ENCODE results near the gene RBKS. TPM values are rescaled to one million over a fixed set of nuclear protein-coding genes. Genes with fewer than 3 reads are reported as not detected.

Gene RBKS
- total and polyA plus RNA-seq, 2 of the 13 experiments (the other 11 are each of a cell fraction or from before 2014, with no cell fraction given), result 7.7 to 8.3 TPM

DNA sequence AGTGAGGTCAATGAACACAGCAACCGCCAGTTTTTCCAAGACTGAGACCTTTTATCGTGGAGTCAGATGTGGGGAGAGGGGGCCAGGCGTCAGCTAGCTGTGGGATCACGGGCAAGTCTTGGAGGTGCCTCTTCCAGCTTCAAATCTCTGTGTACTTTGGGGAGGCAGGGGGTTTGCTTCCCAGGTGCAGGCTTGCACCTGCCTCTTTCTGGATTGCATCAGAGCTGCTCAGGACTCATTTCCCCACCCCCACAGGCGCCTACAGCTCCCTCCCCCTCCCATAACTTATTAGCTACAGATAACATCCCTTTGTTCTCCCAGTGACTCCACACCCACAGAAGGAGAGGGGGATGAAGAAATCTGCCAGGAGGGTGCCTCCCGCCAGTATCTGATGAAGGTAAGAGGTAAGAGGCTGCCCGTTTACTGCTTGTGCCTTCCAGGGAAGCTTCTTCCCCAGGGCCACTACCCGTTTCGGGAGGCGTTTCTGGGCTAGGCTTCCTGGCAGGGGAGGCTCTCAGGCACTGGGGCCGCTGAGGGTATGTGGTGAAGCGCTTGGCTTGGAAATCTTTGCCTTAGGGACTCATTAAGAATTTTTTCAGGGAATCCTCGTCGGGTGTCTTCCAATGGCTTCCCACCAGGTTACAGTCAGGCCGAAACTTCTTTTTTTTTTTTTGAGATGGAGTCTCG lies 137.5 kb downstream of the RBKS start (continued):
- TF ChIP-seq ZNF253 (CRISPR knock-in tag; IDR thresholded peaks at IDR 0.05; ENCODE audit: borderline replicate concordance), result no peak
- no peak for TF ChIP-seq TSC22D2 (CRISPR knock-in tag; IDR thresholded peaks at IDR 0.05; ENCODE audit: borderline replicate concordance)
- TF ChIP-seq ZNF569 (CRISPR knock-in tag; IDR thresholded peaks at IDR 0.05; ENCODE audit: borderline replicate concordance), result no peak
- peak; percentile 28; the same call in 1 of the 2 replicates for TF ChIP-seq NFIC (IDR thresholded peaks at IDR 0.05; ENCODE audit: low read length)
- TF ChIP-seq TAF15 (IDR thresholded peaks at IDR 0.05; ENCODE audit: low read depth, low read length, poor library complexity, severe bottlenecking), result no peak
- no peak for TF ChIP-seq SRF (IDR thresholded peaks at IDR 0.05; ENCODE audit: low read depth, low read length)
- TF ChIP-seq PHF21A (CRISPR knock-in tag; IDR thresholded peaks at IDR 0.05), result no peak
- TF ChIP-seq RARG (CRISPR knock-in tag; IDR thresholded peaks at IDR 0.05; ENCODE audit: low read depth), result 0 out of 2 replicates have a peak, but pooled peaks have one; percentile 59
- TF ChIP-seq HOXA7 (CRISPR knock-in tag; IDR thresholded peaks at IDR 0.05), result no peak
- no peak for TF ChIP-seq SUZ12 (IDR thresholded peaks at IDR 0.05; ENCODE audit: low read depth, low read length)
- TF ChIP-seq MZF1 (CRISPR knock-in tag; IDR thresholded peaks at IDR 0.05; ENCODE audit: borderline replicate concordance), result no peak
- TF ChIP-seq ZNF556 (CRISPR knock-in tag; IDR thresholded peaks at IDR 0.05; ENCODE audit: borderline replicate concordance), result peak; percentile 71
- TF ChIP-seq, protein P1, sequence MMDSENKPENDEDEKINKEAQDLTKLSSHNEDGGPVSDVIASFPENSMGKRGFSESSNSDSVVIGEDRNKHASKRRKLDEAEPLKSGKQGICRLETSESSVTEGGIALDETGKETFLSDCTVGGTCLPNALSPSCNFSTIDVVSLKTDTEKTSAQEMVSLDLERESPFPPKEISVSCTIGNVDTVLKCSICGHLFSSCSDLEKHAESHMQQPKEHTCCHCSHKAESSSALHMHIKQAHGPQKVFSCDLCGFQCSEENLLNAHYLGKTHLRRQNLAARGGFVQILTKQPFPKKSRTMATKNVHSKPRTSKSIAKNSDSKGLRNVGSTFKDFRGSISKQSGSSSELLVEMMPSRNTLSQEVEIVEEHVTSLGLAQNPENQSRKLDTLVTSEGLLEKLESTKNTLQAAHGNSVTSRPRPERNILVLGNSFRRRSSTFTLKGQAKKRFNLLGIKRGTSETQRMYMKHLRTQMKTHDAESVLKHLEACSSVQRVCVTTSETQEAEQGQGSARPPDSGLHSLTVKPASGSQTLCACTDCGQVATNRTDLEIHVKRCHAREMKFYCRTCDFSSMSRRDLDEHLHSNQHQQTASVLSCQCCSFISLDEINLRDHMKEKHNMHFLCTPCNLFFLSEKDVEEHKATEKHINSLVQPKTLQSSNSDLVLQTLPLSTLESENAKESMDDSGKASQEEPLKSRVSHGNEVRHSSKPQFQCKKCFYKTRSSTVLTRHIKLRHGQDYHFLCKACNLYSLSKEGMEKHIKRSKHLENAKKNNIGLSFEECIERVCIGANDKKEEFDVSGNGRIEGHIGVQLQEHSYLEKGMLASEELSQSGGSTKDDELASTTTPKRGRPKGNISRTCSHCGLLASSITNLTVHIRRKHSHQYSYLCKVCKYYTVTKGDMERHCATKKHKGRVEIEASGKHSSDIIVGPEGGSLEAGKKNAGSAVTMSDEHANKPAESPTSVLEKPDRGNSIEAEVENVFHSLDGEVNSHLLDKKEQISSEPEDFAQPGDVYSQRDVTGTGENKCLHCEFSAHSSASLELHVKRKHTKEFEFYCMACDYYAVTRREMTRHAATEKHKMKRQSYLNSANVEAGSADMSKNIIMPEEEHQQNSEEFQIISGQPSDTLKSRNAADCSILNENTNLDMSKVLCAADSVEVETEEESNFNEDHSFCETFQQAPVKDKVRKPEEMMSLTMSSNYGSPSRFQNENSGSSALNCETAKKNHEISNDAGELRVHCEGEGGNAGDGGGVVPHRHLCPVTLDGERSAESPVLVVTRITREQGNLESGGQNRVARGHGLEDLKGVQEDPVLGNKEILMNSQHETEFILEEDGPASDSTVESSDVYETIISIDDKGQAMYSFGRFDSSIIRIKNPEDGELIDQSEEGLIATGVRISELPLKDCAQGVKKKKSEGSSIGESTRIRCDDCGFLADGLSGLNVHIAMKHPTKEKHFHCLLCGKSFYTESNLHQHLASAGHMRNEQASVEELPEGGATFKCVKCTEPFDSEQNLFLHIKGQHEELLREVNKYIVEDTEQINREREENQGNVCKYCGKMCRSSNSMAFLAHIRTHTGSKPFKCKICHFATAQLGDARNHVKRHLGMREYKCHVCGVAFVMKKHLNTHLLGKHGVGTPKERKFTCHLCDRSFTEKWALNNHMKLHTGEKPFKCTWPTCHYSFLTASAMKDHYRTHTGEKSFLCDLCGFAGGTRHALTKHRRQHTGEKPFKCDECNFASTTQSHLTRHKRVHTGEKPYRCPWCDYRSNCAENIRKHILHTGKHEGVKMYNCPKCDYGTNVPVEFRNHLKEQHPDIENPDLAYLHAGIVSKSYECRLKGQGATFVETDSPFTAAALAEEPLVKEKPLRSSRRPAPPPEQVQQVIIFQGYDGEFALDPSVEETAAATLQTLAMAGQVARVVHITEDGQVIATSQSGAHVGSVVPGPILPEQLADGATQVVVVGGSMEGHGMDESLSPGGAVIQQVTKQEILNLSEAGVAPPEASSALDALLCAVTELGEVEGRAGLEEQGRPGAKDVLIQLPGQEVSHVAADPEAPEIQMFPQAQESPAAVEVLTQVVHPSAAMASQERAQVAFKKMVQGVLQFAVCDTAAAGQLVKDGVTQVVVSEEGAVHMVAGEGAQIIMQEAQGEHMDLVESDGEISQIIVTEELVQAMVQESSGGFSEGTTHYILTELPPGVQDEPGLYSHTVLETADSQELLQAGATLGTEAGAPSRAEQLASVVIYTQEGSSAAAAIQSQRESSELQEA (CRISPR knock-in tag; IDR thresholded peaks at IDR 0.05; ENCODE audit: not compliant biosample characterization), result no peak
- TF ChIP-seq, protein P2, sequence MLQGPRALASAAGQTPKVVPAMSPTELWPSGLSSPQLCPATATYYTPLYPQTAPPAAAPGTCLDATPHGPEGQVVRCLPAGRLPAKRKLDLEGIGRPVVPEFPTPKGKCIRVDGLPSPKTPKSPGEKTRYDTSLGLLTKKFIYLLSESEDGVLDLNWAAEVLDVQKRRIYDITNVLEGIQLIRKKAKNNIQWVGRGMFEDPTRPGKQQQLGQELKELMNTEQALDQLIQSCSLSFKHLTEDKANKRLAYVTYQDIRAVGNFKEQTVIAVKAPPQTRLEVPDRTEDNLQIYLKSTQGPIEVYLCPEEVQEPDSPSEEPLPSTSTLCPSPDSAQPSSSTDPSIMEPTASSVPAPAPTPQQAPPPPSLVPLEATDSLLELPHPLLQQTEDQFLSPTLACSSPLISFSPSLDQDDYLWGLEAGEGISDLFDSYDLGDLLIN (CRISPR knock-in tag; IDR thresholded peaks at IDR 0.05; ENCODE audit: borderline replicate concordance), result peak; percentile 75; the same call in 1 of the 2 replicates
- no peak for TF ChIP-seq ZNF629 (CRISPR knock-in tag; conservative IDR thresholded peaks at IDR 0.05)

All from HepG2 (cell line).